Measurements from ENCODE around the gene FAM234A.
A peak's percentile ranks its signal among the peaks of the same experiment; 100 is the strongest.
"Not testable (repeated sequence)": the region's sequence is repeated elsewhere in the genome, so short reads cannot be mapped to it uniquely, and the experiment has no call there.

FAM234A gene, protein sequence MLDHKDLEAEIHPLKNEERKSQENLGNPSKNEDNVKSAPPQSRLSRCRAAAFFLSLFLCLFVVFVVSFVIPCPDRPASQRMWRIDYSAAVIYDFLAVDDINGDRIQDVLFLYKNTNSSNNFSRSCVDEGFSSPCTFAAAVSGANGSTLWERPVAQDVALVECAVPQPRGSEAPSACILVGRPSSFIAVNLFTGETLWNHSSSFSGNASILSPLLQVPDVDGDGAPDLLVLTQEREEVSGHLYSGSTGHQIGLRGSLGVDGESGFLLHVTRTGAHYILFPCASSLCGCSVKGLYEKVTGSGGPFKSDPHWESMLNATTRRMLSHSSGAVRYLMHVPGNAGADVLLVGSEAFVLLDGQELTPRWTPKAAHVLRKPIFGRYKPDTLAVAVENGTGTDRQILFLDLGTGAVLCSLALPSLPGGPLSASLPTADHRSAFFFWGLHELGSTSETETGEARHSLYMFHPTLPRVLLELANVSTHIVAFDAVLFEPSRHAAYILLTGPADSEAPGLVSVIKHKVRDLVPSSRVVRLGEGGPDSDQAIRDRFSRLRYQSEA

DNA sequence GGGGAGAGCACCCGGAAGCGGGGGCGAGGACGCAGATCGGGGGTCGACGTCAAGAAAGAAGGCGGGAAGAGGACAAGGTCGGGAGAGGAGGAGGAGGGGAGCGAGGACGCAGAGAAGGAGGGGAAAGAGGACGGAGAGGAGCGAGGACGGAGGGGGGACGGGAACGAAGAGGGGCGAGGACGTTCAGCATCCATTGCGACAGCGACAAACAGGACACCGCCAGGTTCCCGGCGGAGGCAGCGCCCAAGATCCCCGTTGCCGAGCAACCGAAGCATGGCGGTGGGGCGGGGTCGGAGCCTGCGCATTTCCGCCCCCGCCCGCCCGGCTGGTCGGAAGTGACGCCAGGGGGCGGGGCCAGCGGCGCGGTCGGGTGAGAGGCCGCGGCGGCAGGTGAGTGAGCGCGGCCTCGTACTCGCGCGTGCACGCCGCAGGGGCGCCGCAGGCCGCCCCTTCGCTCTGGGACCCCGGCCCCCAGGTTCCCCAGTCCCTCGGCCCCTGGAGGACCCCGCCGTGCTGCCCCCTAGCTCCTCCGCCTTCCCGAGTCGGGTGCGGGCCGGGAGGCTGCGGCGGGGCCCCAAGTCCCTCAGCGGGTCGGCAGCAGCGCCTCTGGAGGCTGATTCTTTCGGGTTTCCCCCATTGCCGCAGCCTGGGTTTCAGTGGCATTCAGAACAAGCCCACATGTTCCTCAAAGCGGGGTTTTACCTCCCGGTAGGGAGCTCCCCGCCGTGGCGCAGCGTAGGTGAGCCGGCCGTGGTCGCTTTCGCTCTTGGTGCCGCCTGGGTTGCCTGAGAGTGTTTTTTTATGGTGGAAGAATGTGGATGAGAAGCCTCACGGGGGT is at the start of gene FAM234A:
Gene FAM234A, plus strand, starts transcription at position 354 of the 838 bp plus-strand sequence. CDS start 19,593 bp downstream, outside the sequence.
- DNase-seq: peak; percentile 90

DNA sequence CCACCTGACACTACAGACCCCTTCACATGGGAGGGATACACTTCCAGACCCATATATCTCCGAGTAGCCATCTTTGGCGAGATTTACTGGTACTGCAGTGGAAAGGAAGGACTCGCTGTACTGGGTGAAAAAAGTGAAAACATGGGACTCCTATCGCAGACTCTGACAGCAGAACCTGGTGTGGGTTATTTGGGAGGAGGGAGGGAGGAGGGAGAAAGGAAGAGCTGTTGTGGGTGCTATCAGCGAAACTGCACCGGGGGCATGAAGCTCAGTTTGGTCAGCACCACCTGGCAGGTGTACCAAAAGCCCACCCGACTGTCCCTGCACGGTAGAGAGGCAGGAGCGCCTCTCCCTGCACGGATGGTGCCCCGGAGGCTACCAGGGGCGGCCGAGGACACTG is 49.4 kb upstream of the FAM234A start:
- no peak for DNase-seq

DNA sequence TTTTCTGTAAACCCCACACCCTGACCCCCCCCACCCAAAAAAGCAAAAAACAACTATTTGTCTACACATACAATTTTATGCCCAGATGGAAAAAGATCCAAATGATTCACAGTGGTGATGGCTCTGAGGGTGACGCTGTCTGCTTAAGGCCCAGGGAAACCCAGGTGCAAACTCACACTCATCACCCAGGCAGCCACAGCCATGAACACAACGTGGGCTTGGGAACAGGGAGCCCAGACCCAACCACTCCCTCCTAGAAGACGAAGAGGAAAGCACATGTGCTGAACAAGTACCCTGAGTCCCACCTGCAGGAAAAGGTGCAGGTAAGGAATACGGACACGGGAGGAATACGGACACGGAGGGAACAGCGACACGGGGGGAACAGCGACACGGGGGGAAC is 48.9 kb upstream of the FAM234A start:
- no peak for DNase-seq

DNA sequence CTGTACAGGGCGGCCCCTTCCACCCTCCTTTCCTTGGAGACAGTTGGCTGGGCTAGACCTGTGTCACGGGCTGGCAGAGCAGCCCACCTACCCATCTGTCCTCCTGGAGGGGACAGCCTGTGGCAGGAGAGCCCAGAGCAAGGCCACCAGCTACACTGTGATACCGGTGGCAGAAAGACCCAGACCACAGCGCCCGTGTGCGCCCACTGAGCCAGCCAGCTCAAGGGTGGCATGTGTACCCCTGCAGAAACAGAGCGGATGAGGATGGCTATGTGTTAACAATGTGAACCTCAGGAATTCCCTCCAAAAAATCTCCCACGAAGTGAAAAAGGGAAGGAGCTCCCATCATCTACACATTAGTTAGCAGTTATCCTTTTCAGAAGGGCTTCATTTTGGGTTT is 47.3 kb upstream of the FAM234A start:
- no peak for DNase-seq

DNA sequence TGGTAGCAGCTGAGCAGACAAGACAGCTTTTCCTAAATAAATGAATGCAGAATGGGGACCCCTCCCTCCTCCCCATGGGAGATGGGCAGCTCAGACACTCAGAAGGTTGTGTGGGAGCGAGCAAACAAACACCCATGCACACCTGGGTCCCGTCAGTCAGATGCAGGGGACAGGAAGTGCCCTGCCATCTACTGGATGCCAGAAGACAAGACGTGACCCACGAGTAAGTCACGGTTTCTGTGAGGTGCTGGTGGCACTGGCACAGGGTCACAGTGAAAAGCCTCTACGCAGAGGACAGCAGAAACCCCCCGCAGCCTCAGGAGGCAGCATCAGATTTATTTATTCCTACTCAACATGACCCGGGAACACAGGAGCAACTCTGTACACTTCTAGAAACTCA is 45.9 kb upstream of the FAM234A start:
- no peak for DNase-seq

DNA sequence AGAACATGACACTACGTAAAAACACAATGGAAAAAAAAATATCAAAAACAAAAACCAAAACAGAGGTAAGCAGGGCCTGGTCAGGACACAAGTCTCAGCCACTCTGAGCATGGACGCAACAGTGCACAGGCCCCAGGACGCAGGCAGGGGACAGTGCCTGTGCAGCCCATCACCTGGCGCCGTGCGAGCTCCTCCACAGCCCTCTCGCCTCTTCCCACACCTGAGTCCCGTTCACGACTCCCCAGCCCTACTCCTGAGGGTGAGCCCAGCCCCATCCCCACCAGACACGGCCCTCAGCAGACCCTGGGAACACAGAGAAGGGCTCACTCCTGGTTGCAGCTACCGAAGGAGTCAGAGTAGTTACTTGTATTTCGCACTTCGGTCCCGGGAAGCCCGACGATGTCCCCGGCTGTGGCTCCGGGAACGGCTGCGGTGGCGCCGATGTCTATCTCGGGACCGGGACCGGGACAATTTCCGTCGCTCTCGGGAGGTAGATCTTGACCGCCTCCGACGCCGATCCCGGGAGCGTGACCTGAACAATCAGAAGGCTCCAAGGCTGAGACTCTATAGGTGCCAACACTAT is 44.9 kb upstream of the FAM234A start:
- no peak for DNase-seq

DNA sequence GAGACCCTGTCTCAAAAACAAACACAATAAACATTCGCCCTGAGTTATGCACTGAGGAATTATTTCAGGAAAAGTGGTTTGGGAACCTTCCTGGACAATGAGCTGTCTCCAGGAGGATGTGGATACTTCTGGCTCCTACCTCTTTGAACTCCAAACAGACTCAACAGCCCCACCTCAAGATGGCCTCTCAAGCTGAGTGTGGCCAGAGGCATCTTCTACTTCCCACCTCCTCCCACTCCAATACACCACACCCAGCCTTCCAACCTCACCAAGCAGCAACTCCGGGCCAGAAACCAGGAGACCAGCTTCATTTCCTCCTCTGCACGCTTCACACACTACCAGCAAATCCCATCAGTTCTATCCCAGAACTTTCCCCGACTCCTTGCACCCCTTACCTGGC is 42.8 kb upstream of the FAM234A start:
- no peak for DNase-seq

DNA sequence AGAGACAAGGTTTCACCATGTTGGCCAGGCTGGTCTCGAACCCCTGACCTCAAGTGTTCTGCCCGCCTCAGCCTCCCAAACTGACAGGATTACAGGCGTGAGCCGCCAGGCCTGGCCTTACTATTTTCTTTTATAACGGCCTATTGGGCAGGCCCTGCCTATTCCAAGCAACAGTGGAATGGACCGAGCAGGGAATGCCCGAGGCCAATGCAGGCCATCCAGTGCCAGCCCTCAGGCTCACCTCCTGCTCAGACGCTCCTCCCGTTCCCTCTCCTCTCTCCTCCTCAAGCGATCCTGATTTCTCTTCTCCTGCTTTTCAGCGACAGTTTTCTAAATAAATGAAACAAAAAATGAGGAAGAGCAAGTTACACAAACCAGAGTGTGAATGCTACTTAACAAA is 41.9 kb upstream of the FAM234A start:
- DNase-seq: no peak

DNA sequence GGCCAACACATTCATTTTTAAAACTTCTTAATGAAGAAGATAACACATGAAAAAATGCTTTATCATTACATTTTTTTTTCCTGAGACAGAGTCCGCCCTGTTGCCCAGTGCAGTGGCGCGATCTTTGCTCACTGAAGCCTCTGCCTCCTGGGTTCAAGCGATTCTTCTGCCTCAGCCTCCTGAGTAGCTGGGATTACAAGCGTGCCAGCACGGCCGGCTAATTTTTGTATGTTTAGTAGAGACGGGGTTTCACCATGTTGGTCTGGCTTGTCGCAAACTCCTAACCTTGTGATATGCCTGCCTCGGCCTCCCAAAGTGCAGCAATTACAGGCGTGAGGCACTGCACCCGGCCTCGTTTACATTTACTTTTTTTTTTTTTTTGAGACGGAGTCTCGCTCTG is 41.2 kb upstream of the FAM234A start:
- no peak for DNase-seq

DNA sequence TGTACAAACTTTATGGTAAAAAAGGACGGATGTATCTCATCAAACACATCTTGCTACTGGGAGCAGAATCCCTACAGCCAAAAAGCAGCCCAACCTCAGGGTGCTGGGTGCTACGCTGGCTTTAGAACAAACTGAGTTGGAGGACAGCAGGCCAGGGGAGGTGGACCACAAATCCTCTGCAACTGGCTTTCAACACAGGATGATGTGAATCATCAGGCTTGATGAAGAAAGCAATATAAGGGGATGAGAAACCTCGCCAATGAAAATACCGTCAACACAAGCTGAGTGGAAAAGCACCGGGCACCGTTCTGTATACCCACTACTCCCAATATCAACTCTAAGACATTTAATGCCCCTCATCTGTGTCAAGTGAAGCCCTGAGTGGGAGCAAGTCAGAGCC is 40.1 kb upstream of the FAM234A start:
- no peak for DNase-seq

DNA sequence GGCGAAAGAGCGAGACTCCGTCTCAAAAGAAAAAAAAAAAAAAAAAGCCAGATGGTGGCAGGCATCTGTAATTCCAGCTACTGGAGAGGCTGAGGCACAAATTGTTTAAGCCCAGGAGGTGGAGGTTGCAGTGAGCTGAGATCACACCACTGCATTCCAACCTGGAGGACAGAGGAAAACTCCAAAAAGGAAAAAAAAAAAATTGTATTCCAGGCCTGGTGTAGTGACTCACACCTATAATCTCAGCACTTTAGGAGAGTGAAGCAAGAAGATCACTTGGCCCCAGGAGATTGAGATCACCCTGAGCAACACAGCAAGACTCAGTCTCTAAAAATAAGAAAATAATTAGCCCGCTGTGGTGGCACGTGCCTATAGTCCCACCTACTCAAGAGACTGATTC is 34.2 kb upstream of the FAM234A start:
- DNase-seq: no peak

DNA sequence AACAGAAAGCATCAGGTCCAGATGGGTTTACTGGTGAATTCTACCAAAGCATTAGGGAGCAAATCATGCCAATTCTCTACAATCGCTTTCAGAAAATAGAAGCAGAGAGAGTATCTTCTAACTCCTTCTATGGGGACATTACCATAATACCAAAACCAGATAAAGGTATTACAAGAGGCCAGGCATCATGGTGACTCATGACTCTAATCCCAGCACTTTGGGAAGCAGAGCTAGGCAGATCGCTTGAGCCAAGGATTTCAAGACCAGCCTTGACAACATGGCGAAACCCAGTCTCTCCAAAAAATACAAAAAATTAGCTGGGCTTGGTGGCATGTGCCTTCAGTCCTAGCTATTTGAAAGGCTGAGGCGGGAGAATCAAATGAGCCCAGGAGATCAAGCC is 31.4 kb upstream of the FAM234A start:
- DNase-seq: no peak

DNA sequence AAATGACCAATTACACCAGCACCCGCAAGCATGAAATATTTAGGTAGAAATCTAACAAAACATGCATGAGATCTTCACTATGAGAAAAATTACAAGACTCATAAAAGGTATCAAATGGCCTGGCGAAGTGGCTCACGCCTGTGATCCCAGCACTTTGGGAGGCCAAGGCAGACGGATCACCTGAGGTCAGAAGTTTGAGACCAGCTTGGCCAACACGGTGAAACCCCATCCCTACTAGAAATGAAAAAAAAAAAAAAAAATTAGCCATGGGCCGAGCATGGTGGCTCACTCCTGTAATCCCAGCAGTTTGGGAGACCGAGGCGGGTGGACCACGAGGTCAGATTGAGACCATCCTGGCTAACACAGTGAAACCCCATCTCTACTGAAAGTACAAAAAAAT is 30.6 kb upstream of the FAM234A start:
- DNase-seq: not testable (repeated sequence)

DNA sequence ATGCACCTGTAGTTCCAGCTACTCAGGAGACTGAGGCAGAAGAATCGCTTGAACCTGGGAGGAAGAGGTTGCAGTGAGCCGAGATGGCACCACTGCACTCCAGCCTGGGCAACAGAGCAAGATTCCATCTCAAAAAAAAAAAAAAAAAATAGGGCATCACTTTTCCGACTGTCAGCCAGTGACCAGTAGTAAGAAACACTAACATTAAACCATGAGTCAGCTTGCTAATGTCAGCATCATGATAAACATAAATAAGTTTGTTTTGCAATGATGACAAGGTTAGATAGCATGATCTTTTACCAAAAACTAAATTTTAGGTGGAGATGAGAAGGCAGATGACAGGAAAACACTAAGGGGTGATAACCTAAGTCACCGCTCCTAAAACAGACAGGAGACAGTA is 25.3 kb upstream of the FAM234A start:
- DNase-seq: not testable (repeated sequence)

DNA sequence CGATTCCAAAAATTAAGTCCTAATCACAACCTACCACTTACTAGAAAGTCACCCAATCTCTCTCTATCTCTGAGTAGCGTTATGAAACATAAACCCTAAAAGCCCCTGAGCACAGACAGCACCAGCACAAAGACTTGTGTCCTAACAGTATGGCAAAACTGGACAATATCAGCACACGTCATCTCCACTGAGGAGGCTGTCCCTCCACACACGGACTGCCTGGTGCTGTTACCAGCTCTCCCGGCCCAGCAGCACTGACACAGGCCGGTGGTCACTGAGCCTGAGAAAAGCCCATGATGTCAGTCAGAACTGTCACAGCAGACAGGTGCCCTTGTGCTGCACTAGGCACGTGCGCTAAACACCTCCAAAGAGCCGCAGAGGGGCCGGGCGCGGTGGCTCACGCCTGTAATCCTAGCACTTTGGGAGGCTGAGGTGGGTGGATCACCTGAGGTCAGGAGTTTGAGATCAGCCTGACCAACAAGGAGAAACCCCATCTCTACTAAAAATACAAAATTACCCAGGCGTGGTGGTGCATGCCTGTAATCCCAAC is 22.9 kb upstream of the FAM234A start:
- DNase-seq: not testable (repeated sequence)

DNA sequence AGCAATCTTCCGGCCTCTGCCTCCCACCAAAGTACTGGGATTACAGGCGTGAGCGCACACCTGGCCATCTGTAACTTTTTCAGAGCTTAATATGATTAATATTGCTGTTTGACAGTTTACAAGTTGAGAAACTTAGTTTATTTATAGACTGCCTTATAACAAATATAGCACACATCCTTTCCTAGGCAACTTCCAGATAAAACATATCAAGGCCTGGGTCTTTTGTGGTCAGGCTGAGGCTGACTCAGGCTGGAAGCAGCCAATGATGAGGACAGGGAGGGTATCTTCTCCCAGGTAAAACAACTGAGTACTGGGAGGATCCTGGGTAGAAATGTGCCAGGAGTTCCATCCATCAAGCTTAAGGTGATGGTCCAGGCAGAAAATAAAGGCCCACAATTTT is 21.6 kb upstream of the FAM234A start:
- DNase-seq: no peak

DNA sequence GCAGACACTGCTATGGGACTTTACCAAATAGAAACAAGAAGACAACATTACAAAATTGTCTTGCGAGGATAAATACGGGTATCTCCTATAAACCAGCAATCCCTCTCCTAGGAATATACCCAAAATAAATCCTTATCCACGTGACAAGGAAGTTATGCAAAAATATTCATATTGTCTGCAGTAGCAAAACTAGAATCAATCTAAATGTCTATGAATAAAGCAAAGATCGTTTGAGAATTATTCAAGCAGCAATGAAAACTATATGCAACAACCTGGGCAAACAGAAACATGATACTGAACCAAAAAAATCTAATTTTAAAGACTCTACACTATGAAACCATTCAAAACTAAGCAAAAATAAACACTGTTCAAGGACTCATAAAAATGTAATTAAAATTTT is 14.6 kb upstream of the FAM234A start:
- DNase-seq: no peak

DNA sequence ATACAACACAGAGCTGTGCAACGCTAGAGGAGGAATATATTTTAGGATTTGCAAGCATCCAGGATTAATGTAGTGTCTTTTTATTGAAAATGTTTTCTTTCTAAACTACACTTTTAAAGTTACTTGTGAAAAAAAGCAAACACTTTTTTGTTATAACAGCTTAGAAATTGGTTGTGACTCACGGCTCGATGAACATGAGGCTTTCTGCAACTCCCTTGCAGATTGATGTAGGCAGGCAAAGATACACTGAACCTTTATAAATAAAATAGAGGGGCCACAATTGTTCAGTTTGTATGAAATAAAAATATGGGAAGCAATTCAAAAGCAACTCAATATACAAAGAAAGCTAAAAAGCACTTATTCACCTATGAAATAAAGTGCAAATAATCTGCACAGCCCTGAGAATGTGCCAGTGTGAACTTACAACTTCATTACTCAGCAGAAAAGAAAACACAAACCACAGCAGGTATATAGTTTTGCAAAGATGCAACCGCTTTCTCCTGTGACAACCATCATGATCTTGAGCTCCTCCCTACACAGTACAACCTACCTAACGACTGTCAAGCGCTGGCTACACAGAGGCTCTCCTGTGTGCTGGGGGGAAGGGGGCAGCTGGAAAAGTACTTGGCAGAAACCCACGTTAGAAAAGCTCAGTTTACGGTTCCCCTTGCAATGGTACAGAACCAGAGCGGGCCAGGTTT is 6.3 kb upstream of the FAM234A start:
- DNase-seq: no peak

DNA sequence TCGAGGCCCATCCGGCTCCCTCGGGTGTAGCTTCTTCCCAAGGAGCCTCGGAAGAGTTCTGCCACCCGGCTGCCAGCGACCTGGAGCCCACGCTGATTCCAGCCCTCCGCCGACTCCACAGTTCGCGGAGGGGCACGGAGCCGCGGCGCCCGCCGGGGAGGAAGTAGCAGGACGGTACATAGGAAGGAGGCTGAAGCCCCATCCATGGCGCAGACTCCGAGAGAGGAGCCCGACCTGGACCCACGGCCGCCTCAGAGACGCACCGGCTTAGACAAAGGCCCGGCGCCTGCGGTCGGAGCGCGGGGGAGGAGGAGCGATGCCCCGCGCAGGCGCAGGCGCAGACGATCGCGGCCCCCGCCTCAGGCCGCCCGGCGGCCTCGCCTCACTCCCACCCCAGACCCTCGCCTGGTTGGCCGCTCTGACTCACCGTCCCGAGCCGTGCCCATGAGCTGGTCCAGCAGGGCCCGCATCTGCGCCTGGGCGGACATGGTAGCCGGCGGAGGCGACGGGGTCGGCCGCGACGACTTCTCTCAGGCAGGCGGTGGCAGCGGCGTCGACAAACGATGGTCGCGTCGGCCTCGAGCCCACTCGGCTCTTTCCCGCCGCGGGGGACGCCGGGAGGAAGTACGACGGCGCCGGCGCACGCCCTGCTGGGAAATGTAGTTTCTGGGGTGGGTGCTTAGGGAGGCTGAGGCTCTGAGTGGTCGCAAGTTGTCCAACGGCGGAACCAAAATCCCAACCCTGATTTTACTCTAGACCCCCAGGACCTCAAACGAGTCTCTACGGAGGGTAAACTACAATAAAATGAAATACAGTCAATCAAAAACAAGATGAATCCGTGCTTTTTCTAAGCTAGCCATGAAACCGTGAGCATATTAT is 5.5 kb upstream of the FAM234A start, which contains the start of gene LUC7L:
Gene LUC7L, minus strand, starts transcription at position 598 of the 879 bp plus-strand sequence. Its CDS starts 110 bp downstream, at position 488.
- DNase-seq: peak; percentile 78

DNA sequence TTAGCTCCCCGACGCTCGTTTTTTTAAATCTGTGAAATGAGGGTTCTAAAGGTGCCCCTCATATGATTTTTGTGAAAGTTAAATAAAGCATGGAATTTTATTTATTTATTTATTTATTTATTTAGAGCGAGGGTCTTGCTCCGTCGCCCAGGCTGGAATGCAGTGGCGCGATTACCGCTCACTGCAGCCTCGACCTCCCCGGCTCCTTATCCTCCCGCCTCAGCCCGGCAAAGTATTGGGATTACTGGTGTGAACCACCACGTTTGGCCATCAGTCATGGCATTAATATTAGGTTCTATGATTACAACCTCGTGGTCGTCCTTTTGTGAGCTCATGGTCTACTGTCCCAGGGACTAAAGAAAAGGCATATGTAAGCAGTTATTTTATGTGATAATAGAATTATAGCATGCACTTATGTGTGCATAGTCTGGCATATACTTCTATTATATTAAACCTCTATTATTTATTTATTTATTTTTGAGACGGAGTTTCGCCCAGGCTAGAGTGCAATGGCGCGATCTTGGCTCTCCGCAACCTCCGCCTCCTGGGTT is 4.8 kb upstream of the FAM234A start:
- DNase-seq: no peak

DNA sequence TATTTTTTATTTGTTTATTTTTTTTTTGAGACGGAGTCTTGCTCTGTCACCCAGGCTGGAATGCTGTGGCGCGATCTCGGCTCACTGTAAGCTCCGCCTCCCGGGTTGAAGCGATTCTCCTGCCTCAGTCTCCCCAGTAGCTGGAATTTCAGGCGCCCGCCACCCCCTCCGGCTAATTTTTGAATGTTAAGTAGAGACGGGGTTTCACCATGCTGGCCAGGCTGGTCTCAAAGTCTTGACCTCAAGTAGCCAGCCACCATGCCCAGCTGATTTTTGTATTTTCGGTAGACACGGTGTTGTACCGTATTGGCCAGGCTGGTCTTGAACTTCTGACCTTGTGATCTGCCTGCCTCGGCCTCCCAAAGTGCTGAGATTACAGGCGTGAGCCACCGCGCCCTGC is 4.3 kb upstream of the FAM234A start:
- not testable (repeated sequence) for DNase-seq

All from activated effector memory CD4-positive, alpha-beta T cell treated with Interleukin-2 at 50 U/mL for 16 hours (primary cell).